Natural killer cell treated with Interleukin-12 subunit alpha and Interleukin-12 subunit beta and Interleukin-15 and Interleukin-18, amount 100 ng/mL, for 72 hours (primary cell): ENCODE results near the gene SLF2. TPM values are rescaled to one million over a fixed set of nuclear protein-coding genes. Genes with fewer than 3 reads are reported as not detected.
"Not testable (repeated sequence)": the region's sequence is repeated elsewhere in the genome, so short reads cannot be mapped to it uniquely, and the experiment has no call there.

Experiments
- ATAC-seq, 2 donors: fragments of 150-1000 bp; cut with Tn5 transposase in 1 of 2; sonication (Bioruptor Pico), chemical (Tn5 transposase) in 1 of 2; 2 replicates each; pipeline ENCODE4 v1.10.0; 2021
- DNase-seq: peaks from one replicate; pipeline ENCODE4 v3.0.0; 2022; ENCODE audit warnings: low spot score
- H3K27ac Mint-ChIP-seq, 2 donors: 1 replicate in 1 of 2; 2 replicates in 1 of 2; pipeline ENCODE4 v1.8.0; 2022; ENCODE audit warnings: mixed read lengths in 2 of 2, mild to moderate bottlenecking in 1 of 2, moderate library complexity in 1 of 2
- H3K27me3 Mint-ChIP-seq, 2 donors: 1 replicate in 1 of 2; 2 replicates in 1 of 2; pipeline ENCODE4 v1.8.0; 2022; ENCODE audit warnings: mixed read lengths in 2 of 2
- H3K36me3 Mint-ChIP-seq: one replicate; pipeline ENCODE4 v1.8.0; 2022; ENCODE audit warnings: mixed read lengths
- H3K4me1 Mint-ChIP-seq, 2 donors: 1 replicate in 1 of 2; 2 replicates in 1 of 2; pipeline ENCODE4 v1.8.0; 2022; ENCODE audit warnings: low read depth in 2 of 2, mixed read lengths in 2 of 2, mild to moderate bottlenecking in 1 of 2
- H3K4me3 Mint-ChIP-seq: one replicate; pipeline ENCODE4 v1.8.0; 2022; ENCODE audit warnings: mixed read lengths
- H3K9me3 Mint-ChIP-seq: 2 replicates; pipeline ENCODE4 v1.8.0; 2022; ENCODE audit warnings: mixed read lengths
- total RNA-seq, 2 donors: library from RNA; stranded (reverse); gene quantifications; one replicate each; pipeline ENCODE4 v1.2.3, GENCODE V29; 2022

SLF2 gene
- total RNA-seq, 2 donors from 2014 or later = 27.8 to 44.3 TPM

DNA sequence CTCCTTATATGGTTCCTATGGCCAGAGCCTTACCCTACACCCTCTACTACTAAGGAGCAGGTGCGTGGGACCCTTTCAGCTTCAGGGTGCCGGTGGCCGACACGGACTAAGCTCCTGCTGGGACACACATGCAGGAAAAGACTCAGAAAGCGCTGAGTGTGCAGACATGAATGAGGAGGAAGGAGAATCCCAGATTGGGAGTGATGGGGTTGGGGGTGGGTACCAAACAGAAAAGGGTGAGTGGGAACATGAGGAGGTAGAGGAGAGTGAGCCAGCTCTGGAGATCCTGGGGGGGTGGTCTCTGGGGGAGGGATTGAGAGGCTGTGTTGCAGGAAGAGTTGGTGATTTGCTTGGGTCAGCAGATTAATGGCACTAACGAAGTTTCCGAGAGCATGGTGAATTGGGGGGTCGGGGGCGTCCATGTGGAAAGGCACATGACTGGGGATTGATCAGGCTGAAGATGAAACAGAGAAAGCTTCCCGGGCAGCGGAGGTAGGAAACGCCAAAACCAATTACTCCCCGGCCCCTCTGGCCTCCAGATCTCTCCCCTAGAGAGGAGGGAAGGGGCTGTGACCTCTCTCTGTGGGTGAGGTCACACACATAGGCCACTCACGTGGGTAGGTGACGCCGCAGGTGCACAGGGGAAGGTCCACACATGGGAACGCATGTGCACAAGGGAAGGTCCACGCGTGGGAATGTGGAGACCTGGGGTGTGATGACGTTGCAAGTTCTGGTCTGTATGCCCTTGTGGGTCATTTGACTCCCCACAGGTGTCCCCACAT, 37.9 kb upstream of the SLF2 start:
- DNase-seq (peak; percentile 16), ATAC-seq (no peak)
- H3K4me3 Mint-ChIP-seq = no peak overlapping the region
- H3K27ac Mint-ChIP-seq = no peak overlapping the region
- H3K27me3 Mint-ChIP-seq = peaks cover 9 to 18% of the 10 kb centered on the region in 2 donors
- no peaks in the 10 kb centered on the region for H3K4me1 Mint-ChIP-seq
- no peaks in the 10 kb centered on the region for H3K36me3 Mint-ChIP-seq
- H3K9me3 Mint-ChIP-seq = no peaks in the 10 kb centered on the region

DNA sequence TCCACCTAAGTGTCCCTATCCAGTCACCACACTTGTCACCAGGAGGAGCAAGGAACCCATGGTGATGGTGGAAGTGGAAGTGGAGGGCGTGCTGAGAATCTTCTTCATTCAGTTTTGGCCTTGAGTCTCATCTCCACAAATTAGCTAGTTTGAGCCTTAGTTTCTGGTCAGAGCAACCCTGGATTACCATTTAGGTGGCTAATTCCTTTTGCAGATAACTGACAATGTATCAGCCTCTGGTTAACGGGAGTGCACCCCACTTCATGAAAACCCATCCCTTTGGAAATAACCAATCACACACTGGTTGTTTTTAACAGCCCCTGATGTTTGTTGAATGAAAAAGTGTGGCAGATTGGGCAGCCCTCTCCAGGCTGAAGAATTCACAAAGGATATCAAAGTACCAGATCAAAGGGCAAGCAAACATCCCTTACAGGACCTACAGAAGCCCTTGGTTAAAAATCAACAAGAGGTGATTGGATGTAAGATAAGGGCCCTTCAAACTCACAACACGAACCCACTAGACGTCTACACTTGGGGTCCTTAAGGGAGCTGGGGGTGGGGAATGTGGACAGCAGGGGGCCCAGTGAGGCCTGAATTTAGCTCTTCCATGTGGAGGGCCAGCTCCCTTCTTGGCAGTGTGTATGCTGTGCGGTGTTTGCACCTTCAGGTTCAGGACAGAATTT, 37.1 kb upstream of the SLF2 start:
- no peak overlapping the region for H3K4me3 Mint-ChIP-seq
- DNase-seq (no peak), ATAC-seq (no peak)
- H3K9me3 Mint-ChIP-seq = no peaks in the 10 kb centered on the region
- H3K4me1 Mint-ChIP-seq = no peaks in the 10 kb centered on the region
- peaks cover 9 to 18% of the 10 kb centered on the region in 2 donors for H3K27me3 Mint-ChIP-seq
- no peak overlapping the region for H3K27ac Mint-ChIP-seq
- no peaks in the 10 kb centered on the region for H3K36me3 Mint-ChIP-seq

DNA sequence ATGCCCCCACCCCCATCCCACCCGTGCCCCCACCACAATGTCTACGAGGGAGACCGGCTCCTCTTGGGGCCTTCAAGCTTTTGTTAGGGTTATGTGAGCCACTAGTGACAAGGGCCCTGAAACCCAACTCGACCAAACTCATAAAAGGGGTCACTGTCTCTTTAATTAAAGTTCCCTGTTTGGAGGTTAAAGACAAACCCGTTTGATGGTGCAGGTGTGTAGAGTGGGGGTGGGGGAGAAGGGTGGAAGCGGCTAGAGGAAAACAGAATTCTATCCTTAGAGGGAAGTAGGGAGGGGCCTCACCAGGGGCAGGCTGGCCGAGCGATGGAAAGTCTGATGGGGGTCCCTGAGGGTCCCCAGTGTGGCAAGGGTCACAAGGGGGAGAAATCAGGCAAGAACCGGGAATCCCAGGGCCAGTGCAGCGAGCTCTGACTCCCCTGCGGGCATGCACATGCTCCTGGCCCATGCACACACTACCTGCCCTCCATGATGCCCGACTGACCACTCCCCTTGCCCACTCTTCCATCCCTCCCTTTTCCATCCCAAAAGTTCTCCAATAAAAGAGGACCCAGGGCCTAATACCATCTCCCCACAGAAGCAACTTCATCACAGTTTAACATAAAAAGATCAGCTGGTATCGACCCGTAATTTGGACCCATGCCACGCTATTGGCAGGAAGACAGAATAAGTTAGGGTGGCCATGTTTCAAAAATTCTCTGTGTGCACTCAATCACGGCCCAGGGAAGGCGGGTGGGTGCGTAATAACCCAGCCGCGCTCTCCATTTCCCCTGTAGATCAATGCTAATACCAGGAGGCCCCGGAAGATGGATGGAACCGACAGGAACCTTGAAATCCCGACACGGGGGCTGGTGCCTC, 35.9 kb upstream of the SLF2 start:
- no peaks in the 10 kb centered on the region for H3K9me3 Mint-ChIP-seq
- no peaks in the 10 kb centered on the region for H3K4me1 Mint-ChIP-seq
- ATAC-seq (no peak), DNase-seq (peak; percentile 41)
- H3K4me3 Mint-ChIP-seq = no peak overlapping the region
- no peaks in the 10 kb centered on the region for H3K36me3 Mint-ChIP-seq
- H3K27me3 Mint-ChIP-seq = peaks cover 9 to 18% of the 10 kb centered on the region in 2 donors
- peak overlapping the region in 1 of 2 donors; percentile 59 for H3K27ac Mint-ChIP-seq

DNA sequence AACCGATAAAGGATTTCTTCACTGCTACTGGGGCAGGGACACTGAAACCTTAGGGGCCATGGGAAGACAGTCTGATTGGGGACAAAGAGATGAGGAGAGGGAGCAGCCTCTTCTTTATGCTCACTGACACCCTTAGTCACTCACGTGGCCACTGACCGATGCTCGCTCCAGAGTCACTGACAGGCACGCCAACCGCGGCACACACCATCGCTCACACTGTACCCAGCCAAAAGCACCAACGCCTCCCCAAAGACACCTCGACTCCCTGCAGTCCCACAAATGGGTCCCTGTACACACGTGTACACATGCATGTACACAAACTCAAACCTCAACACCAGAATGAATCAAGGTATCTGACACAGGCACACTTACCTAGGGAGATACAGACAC, 35.3 kb upstream of the SLF2 start:
- Mint-ChIP-seq H3K4me1 (no peaks in the 10 kb centered on the region), H3K27ac (no peak overlapping the region), H3K9me3 (no peaks in the 10 kb centered on the region), H3K27me3 (peaks cover 9 to 18% of the 10 kb centered on the region in 2 donors), H3K4me3 (no peak overlapping the region), H3K36me3 (no peaks in the 10 kb centered on the region)
- ATAC-seq (no peak), DNase-seq (no peak)

DNA sequence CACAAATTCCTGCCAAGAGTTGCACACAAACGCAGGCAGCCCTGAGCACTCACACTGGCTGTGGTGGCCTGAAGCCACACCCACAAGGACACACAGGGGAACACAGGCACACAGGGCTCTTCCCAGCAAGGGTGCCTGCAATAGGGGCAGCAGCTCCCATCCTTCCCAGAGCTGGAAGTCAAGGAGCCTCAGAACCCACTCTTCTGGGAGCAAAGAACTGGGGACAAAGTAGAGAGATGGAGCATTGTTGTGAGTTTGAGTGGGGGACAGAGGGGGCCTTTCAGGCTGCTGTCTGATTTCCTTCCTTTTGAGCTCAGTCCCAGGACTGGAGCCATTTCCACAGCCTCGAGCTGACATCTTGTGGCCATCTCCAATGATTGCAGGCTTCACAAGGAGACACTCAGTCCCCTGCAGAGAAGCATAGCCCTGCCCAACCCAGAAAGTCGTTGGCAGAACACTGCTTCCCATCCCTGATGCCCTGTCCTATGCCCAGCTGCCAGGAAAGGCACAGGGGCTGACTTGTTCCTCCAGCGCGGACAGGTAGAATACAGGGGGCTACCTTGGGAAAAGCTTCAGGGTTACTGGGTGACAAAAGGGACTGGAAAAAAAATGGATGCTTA, 34.4 kb upstream of the SLF2 start:
- Mint-ChIP-seq H3K27ac (no peak overlapping the region), H3K4me1 (no peaks in the 10 kb centered on the region), H3K27me3 (peaks cover 9 to 18% of the 10 kb centered on the region in 2 donors), H3K4me3 (no peak overlapping the region), H3K36me3 (no peaks in the 10 kb centered on the region), H3K9me3 (no peaks in the 10 kb centered on the region)
- ATAC-seq (peak in 1 of 2 donors; percentile 40), DNase-seq (peak; percentile 49)

DNA sequence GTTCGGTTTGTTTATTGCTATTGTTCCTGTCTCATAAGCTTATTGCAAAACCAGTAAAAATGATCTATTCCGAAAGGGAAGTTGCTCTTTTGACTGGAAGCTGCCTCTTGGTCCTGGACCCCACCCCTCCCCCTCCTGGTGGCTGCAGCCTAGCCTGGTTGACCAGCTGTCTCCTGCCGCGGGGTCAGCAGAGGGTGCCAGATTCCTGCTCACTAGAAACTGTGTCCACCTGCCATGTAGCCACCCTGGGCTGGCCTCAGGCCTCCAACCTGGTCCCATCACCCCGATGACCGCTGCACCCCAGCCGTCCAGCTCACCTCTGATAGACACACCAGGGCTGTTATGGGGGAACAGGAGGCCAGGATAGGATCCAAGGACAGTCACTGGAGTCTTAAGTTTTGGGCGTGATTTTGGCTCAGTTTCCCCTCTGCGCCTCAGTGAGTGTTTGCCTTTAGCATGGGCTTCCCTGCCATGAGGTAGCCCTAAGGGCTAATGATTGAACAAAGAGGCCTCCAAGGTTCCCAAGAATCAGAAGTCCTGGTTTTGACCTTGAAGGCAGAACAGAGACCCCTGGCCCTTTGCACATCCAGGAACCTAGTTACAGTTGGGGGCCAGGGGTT, 32.9 kb upstream of the SLF2 start:
- H3K9me3 Mint-ChIP-seq = no peaks in the 10 kb centered on the region

DNA sequence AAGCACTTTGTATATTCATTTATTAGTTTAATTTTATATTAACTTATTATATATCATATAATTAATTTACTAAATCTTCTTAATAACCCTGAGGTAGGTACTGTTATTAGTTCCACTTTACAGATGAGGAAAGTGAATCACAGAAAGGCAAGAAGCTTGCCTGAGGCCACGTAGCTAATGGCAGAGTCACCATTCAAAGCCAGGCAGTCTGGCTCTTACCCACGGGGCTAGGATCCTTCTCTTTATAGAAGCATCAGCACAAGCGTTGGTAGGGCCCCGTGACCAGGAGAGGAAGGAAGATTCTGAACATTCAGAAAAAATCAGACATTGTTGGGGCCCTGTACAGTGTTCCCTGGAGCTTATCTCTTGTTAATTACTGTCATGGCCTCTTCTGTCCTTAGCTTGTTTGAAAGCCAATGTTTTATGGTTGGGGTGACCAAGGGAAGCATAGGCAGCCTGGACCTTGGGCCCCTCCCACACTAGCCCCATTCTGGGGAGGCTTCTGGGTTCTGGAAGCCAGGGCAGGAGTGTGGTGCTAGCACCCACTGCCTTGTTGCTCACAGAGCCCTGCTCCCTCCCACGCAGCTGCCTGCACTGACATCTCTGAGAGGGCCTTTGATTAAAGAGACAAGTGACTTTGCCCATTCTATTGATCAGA, 31.1 kb upstream of the SLF2 start:
- Mint-ChIP-seq H3K9me3 (no peaks in the 10 kb centered on the region), H3K27ac (no peak overlapping the region)
- no peak for ATAC-seq

More for the DNA sequence above, 32.9 kb upstream of the SLF2 start:
- peak; percentile 57 for DNase-seq
- Mint-ChIP-seq H3K27me3 (peaks cover 9 to 11% of the 10 kb centered on the region in 2 donors), H3K4me3 (no peak overlapping the region), H3K27ac (no peak overlapping the region), H3K4me1 (no peaks in the 10 kb centered on the region), H3K36me3 (no peaks in the 10 kb centered on the region)
- ATAC-seq = no peak

DNA sequence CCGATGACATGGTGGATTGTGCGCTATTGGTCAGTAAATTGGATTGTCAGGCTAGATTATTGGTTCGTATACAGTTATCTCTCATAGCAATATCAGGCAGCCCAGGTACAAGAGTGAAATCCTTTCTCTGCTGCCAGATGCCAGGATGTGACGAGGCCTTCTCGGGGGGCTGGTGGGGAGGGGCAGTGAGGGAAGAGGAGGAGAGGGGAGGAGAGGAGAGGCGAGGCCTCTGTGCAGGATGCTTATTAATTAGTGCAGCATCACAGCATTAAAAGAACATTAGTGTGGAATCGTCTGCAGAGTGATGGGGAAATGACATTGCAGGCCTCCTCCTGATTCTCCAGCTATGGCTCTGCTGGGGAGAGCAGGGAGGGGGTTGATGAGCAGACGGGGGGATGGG, 30.5 kb upstream of the SLF2 start:
- H3K27ac Mint-ChIP-seq = no peak overlapping the region
- no peaks in the 10 kb centered on the region for H3K4me1 Mint-ChIP-seq
- H3K36me3 Mint-ChIP-seq = no peaks in the 10 kb centered on the region
- H3K4me3 Mint-ChIP-seq = no peak overlapping the region
- no peak for ATAC-seq
- peaks cover 8% of the 10 kb centered on the region in 2 donors for H3K27me3 Mint-ChIP-seq
- DNase-seq = peak; percentile 20
- H3K9me3 Mint-ChIP-seq = no peaks in the 10 kb centered on the region

More for the DNA sequence above, 31.1 kb upstream of the SLF2 start:
- H3K4me1 Mint-ChIP-seq = no peaks in the 10 kb centered on the region
- H3K27me3 Mint-ChIP-seq = peaks cover 9 to 11% of the 10 kb centered on the region in 2 donors
- DNase-seq = peak; percentile 2
- no peaks in the 10 kb centered on the region for H3K36me3 Mint-ChIP-seq
- H3K4me3 Mint-ChIP-seq = no peak overlapping the region

DNA sequence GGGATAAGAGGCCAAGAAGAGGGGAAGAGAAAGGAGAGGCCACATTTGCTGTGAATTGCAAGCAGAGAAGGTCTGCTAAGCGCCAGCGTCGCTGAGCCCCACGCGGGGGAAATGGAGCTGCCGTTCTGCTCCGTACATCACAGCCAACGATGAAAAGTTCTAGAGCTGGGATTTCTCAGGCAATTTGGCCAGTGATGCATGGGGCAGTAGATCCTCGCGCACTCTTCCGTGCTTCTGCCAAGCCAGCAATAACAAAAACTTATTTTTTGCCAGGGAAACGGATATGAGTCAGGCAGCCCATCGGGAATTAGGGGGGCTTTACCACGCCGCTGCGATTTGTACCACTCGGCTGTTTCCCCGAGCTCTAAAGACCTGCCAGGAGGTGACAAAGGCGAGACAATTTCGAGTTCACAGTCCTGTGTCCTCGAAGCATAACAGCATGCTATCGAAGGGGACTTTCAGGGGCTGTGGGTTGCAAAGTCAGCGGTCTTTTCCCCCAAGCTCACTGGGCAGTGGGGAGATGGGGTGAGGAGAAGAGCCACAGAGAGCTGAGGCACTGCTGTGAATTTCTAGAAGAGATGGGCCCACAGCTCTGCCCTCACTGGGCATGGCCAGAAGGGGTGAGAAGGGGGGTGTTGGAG, 30.0 kb upstream of the SLF2 start:
- no peak for ATAC-seq
- no peaks in the 10 kb centered on the region for H3K4me1 Mint-ChIP-seq

DNA sequence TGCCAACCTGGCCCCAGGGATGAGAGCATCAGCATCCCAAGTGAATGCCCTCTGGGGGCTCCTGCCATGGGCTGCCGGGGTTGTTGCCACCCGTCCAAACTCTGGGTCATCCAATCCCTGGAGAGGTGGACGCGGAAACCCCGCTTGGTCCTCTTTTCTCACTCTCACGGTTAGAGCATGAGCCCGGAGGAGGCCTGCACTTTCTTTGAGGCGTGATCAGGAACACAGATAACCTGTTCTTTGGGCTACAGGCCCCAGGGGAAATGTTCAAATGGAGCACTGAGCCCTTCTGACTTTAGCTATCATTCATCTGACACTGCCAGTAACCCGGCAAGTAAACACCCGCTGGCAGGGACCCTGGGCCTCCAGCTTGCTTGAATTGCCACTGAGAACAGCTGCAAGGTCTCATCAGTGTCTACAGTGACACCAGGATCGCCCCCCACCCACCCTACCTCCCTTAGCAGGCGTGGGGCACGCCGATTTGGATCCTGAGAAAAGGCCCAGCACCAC, 29.4 kb upstream of the SLF2 start:
- no peak for ATAC-seq
- no peak for DNase-seq
- H3K4me3 Mint-ChIP-seq = no peak overlapping the region
- H3K4me1 Mint-ChIP-seq = no peaks in the 10 kb centered on the region
- H3K9me3 Mint-ChIP-seq = no peaks in the 10 kb centered on the region
- H3K27ac Mint-ChIP-seq = no peak overlapping the region
- no peaks in the 10 kb centered on the region for H3K36me3 Mint-ChIP-seq
- peaks cover 0 to under 1% of the 10 kb centered on the region in 2 donors for H3K27me3 Mint-ChIP-seq

More for the DNA sequence above, 30.0 kb upstream of the SLF2 start:
- Mint-ChIP-seq H3K4me3 (no peak overlapping the region), H3K9me3 (no peaks in the 10 kb centered on the region), H3K27ac (no peak overlapping the region), H3K36me3 (no peaks in the 10 kb centered on the region), H3K27me3 (peaks cover 2 to 4% of the 10 kb centered on the region in 2 donors)
- peak; percentile 46 for DNase-seq

DNA sequence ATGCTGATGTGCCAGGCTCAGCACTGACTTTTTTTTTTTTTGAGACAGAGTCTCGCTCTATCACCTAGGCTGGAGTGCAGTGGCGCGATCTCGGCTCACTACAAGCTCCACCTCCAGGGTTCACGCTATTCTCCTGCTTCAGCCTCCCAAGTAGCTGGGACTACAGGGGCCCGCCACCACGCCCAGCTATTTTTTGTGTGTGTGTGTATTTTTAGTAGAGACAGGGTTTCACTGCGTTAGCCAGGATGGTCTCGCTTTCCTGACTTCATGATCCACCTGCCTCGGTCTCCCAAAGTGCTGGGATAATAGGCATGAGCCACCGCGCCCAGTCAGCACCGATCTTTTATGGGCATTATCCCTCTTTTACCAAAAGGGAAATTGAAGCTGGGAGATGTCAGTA, 27.2 kb upstream of the SLF2 start:
- DNase-seq, H3K9me3 Mint-ChIP-seq, H3K4me1 Mint-ChIP-seq, ATAC-seq, H3K4me3 Mint-ChIP-seq, H3K27ac Mint-ChIP-seq, H3K36me3 Mint-ChIP-seq: not testable (repeated sequence)
- H3K27me3 Mint-ChIP-seq = peaks cover 13 to 23% of the 10 kb centered on the region in 2 donors

DNA sequence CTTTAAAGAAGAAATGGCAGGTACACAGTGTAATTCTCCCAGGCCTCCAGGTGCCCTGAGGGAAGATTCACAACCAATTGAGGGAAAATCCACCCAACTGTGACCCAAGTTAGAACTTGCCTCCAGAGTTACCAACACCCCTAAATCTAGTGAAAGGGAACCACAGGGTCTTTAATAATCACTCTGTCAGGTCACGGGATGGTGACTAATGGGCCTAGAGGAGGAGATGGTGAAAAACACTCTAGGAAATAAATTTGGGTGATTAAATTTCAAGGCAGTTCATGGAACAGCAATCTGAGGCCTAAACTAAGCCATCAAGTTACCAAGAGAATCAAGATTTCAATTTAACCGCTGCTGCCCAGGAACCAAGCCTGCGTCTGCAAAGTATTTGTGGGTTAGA, 26.7 kb upstream of the SLF2 start:
- no peak for DNase-seq
- Mint-ChIP-seq H3K36me3 (no peaks in the 10 kb centered on the region), H3K9me3 (no peaks in the 10 kb centered on the region), H3K4me3 (no peak overlapping the region), H3K27ac (no peak overlapping the region), H3K27me3 (peaks cover 18 to 28% of the 10 kb centered on the region in 2 donors), H3K4me1 (no peaks in the 10 kb centered on the region)
- ATAC-seq = no peak
